Fibroblast of villous mesenchyme (primary cell): ENCODE data around the gene FBLL1. TPM values are rescaled to one million over a fixed set of nuclear protein-coding genes. Genes with fewer than 3 reads are reported as not detected.
A peak's percentile ranks its signal among the peaks of the same experiment; 100 is the strongest.

ENCODE experiments used
- DNase-seq: peaks from one replicate; pipeline ENCODE4 v3.0.0-alpha.2; 2010; ENCODE audit warnings: low read depth
- H3K4me3 ChIP-seq: 2 replicates; pipeline ENCODE4 v1.5.1; 2011; ENCODE audit warnings: low read depth, mild to moderate bottlenecking, low read length
- small RNA-seq: library from RNA; depleted of rRNA; stranded (forward); fragments of <200 nt; gene quantifications from one replicate; pipeline ENCODE3, GENCODE V24; 2012
- total RNA-seq: library from RNA; depleted of rRNA; stranded (reverse); fragments of >200 nt; gene quantifications from 2 replicates; pipeline ENCODE4 v1.2.3, GENCODE V29; 2012
- TF ChIP-seq, protein P1 (sequence below): IDR thresholded peaks from 2 replicates; pipeline ENCODE4 v1.5.1; 2012; ENCODE audit warnings: low read depth, mild to moderate bottlenecking, low read length; ENCODE audit not compliant: insufficient read depth

FBLL1 gene
- total RNA-seq, 1 donor, result 0.43 TPM

DNA sequence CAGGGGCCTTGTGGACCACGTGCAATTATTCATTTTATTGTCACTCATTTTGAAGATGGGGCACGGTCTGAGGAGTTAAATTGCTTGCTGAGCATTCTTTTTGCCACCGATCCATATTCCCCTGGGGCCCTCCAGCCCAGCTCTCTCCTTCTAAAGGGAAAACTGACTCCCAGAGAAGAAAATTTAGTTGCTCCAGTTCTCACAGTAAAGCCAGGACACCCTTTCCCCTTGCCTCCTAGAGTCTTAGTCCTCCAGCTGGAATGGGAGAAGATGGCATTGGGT lies 51.1 kb downstream of the FBLL1 start:
- DNase-seq, result no peak
- TF ChIP-seq, protein P1, sequence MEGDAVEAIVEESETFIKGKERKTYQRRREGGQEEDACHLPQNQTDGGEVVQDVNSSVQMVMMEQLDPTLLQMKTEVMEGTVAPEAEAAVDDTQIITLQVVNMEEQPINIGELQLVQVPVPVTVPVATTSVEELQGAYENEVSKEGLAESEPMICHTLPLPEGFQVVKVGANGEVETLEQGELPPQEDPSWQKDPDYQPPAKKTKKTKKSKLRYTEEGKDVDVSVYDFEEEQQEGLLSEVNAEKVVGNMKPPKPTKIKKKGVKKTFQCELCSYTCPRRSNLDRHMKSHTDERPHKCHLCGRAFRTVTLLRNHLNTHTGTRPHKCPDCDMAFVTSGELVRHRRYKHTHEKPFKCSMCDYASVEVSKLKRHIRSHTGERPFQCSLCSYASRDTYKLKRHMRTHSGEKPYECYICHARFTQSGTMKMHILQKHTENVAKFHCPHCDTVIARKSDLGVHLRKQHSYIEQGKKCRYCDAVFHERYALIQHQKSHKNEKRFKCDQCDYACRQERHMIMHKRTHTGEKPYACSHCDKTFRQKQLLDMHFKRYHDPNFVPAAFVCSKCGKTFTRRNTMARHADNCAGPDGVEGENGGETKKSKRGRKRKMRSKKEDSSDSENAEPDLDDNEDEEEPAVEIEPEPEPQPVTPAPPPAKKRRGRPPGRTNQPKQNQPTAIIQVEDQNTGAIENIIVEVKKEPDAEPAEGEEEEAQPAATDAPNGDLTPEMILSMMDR, result no peak
- peak overlapping the region; percentile 61 for H3K4me3 ChIP-seq

Small RNA genes within 50 kb of the gene (small RNA-seq; reads per million reads assigned to genes)
- 44.9 reads per million, percentile 95 among the genes with 10 or more reads in this experiment for gene MIR103A1

Other genes with a start within 250 kb of the FBLL1 start
- gene WWC1, start 237.7 kb upstream of the FBLL1 start, total RNA-seq, result 0.32 and 2.2 TPM in 2 replicates
- gene RARS1, start 42.8 kb upstream of the FBLL1 start, total RNA-seq, result 180 and 248 TPM in 2 replicates
- gene PANK3, start 50.1 kb downstream of the FBLL1 start, total RNA-seq, result 55.1 and 71.7 TPM in 2 replicates